B cell (primary cell): Measurements from ENCODE around the gene PDK1.

Experiments
- CTCF ChIP-seq: fragments of 200-600 bp; IDR thresholded peaks from one replicate; pipeline ENCODE4 v1.8.0; 2022; ENCODE audit warnings: antibody characterized with exemption, mild to moderate bottlenecking
- EZH2 ChIP-seq: IDR thresholded peaks from 2 replicates; pipeline ENCODE4 v1.6.1; 2012; ENCODE audit warnings: borderline replicate concordance, low read depth, mild to moderate bottlenecking, moderate library complexity, low read length; ENCODE audit not compliant: insufficient read depth, poor library complexity, severe bottlenecking

DNA sequence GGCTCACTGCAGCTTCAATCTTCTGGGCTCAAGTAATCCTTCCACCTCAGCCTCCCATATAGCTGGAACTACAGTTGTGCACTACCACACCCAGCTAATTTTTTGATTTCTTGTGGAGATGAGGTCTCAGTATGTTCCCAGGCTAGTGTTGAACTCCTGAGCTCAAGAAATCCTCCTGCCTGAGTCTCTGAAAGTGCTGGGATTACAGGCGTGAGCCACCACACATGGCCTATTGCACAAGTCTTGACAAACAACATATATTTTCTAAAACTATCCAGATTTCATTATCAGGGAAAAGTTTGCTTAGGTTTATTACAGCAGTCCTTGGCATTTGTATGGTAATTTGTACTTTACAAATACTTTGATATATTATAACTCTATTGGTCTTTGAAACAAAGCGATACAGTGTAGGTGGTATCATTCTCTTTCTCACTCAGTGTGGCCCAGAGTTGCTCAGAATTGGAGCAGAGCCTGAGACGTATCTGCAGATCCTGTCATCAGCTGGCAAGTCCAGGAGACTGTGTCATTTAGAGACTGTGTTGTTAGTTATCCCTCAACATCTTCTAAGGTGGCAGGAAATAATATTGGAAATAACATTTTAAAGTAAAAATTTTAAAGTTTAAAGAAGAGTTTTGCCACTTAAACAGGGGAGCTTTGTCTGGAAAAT is 41.4 kb downstream of the PDK1 start:
- TF ChIP-seq CTCF: no peak
- no peak for TF ChIP-seq EZH2
